NCI-H345 treated with DMSO at 0.1 percent for 48 hours (cell line): ENCODE data around the gene KCNQ1.

Source experiments
- DNase-seq: peaks from one replicate; lab custom pipeline; 2025; ENCODE audit not compliant: unreplicated experiment; lab: John Stamatoyannopoulos, UW

The KCNQ1 gene

DNA sequence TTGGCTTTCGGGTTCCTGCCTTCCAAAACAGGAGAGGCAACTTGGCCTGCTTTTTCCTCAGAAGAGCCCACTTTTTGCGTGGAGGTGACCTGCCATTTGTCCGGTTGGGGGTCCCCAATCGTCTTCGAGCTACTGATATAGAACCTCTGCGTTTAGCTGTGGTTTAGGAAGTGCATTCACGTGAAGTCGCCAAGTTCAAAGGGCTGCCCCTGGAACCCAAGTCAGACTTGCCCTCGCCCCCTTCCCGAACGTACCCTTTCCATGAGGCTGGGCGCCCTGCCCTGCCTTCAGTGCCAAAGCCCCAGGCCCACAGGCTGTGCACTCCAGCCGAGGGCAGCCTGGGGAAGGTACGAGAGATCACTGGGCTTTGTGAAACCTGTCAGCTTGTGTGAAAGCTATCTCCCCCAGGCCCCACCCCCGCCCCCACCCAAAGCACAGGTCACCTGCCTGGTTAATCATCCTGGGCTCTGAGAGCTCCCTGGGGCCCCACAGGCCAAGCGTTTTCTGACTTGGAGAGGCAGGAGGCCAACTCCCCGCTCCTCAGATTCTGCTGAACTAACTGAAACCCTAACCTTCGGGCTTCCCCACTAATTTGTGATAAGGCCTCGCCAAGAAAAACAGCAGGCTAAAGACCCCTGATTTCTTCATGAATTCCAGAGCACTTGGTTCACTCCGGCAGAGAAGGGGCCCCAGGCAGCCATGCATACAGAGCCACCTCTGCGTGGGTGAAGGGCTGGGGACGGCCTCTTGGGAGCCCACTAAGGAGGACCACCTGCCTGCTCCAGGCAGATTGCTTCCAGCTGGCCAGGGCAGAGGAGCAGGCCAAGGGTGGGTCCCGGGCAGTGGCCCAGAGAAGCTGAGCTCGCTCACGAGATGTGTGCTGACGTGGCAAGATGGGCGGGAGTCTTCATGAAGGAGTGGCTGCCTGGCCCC lies 280.8 kb downstream of the KCNQ1 start:
- DNase-seq: no peak

DNA sequence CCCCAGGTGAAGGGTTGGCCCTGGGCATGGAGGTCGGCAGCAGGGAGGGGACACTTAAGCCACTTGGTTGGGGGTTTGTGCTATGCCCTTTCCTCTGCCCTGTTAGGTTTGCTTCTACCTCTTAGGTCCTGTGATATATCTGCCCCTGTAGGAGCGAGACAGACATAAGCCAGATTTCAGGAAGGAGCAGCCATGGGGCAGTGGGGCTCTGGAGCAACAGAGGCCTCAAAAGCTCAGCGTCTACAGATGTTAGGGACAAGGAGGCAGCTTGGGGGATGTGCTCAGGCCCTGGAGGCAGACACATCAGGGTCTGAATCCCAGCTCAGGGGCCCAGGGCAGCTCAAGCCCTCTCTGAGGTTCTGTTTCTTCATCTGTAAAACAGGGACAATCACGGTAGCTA lies 282.2 kb downstream of the KCNQ1 start:
- DNase-seq: no peak

GRCh38 chr11:2728128-2728662 lies 283.4 kb downstream of the KCNQ1 start:
- DNase-seq: no peak

DNA sequence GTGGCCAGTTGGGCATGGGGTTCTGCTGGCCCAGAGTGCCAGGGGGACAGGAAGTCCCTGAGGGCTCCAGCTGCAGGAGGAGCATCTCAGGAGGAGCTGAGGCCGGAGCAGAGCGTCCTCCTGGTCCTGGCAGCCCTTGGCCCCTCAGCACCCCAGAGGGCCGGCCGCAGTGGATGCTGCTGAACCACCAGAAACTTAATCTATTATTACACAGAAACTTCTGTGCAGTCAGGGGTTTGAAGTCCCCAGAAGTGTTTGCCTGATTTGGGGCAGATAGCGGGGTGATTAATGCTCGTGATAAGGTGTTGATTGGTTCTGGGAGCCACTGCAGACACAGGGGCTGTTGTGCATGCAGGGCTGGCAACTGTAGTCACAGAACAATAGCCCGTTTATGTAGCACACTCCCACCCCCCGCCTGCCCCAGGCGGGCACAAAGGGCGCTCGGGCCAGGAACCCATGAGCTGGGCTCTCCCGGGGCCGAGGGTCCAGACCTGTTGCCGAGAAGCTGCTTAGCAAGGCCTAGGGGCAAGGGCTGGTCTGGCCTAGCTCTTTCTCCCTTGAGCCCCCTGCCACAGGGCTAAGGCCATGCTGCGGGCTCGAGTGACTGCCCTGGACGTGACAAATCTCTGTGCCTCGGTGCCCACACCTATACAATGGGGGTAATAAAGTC lies 284.0 kb downstream of the KCNQ1 start:
- DNase-seq: no peak

GRCh38 chr11:2729841-2730240 lies 285.0 kb downstream of the KCNQ1 start:
- DNase-seq: no peak

DNA sequence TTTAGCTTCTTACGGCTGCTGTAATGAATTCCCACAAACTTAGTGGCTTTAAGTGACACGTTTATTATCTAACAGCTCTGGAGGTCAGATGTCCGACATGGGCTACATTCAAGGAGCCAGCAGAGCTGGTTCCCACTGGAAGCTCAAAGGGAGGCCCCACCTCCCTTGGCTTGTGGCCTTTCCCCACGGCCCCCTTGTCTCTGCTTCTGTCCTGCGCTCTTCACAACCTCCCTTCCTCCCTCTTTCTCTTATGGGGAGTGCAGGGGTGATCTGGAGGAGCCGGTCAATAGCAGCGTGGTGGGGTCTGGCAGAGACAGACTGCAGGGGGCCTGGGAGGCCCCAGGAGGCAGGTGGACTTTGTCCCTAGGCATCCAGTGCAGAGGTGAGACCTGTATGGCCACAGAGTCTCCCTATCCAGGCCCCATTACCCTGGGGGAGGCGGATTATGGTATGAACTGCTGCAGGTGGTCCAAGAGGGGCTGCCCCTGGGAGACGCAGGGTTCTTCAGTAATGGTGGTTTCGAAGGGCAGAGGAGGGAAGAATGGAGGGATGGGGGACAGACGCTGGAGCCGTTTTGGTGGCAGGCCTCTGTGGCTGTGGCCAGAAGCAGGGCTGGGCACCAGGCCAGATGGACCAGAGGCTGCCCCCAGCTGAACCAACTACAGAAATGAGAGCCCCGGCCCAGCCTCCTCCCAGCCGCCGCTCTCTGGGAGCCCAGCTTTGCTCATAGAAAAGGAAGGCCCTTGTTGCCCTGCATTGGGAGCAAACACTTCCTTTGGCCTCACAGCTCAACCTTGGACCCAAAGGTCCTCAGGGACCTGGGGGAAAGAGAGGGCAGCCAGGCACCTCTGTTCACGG lies 285.7 kb downstream of the KCNQ1 start:
- no peak for DNase-seq

GRCh38 chr11:2731130-2732125 lies 286.6 kb downstream of the KCNQ1 start:
- DNase-seq: no peak

DNA sequence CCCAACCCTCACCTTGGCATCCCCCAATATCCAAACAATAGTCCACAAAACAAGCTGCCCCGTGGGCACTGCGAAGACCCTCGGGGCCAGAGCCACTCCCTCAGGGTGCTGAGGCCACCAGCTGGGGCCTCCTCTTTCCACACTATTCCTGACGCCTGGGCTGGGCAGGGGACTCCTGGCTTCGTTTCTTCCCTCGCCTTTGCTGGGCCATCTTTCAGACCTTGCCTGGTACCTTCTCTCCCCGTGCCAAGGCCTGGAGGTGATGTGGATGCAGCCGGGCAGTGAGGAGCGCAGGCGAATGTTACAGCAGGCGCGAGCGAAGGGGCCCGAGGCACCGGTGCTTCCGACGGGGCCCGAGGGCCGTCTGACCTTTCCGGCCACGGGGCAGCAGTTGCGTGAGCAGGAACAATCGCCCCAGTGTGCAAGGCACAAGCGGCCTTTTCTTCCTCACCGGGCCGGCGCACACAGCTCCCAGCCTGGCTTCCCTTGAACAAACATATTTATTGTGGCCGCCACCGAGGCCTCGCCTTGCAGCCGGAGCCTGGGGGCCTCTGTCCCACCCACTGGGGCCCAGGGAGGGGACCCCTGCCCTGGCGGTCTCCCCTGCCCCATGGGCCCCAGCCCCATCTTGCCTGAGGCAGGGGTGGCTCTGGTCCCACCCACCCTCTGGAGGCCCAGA lies 287.6 kb downstream of the KCNQ1 start:
- no peak for DNase-seq

DNA sequence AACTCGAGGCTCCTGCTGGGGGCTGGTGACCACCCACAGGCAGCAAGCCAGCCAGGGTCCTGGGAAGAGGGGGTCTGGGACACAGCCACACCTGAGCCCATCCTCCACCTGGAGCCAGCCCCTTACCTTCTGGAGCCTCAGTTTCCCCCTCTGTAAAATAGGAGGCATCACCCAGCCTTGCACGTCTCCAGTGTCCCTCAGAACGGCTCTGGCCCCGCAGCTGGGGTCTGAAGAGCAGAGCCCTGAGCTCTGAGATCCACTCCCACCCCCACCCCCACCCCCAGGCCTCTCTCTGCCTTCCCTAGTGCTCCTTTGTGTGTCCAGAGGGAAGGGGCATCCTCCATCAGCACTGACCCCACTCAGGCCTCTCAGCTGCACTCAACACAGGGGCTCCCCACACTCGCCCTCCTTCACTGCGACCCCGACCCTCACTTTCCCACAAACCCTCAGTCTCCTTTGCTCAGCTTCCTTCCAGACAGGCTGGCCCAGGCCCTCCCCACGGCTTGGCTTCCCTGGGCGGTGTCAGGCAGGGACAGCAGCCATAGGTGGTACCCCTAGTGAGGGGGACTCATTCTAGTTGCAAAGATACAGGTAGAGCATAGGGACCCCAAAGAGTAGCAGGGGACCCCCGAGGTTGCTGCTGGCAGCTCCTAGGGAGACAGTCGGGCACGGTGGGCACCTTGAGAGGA lies 288.3 kb downstream of the KCNQ1 start:
- DNase-seq: no peak

- DNase-seq: no peak
These were observed 289.6 kb downstream of the KCNQ1 start for GRCh38 chr11:2734181-2735052.

DNA sequence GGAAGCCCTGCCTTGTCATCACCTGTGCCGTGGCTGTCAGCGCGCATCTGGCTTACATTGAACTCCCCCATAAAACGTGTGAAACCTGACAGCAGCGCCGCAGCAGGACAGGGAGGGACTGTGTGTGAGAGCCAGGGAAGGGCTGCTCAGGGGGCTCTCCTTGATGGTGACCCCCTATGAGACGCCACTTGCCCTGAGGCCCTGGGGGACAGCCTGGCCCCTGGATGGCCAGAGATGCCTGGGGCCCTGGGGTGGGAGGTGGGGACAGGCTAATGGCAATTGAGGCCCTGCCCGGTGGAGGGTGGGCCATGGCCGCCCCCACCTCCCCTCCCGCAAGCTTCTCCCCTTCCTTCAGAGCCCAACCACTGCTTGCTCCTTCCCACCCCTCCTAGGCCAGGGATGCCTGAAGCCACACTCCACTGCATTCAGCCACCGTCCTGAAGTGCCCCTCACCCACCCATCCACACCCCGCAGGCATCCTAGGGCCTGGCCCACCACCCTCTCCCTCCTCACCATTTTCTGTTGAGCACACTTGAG lies 290.3 kb downstream of the KCNQ1 start:
- DNase-seq: no peak

GRCh38 chr11:2736577-2737225 lies 291.9 kb downstream of the KCNQ1 start:
- DNase-seq: no peak

- DNase-seq: no peak
These were observed 292.4 kb downstream of the KCNQ1 start for GRCh38 chr11:2737226-2737590.

GRCh38 chr11:2737866-2738265 lies 293.1 kb downstream of the KCNQ1 start:
- no peak for DNase-seq

GRCh38 chr11:2738551-2739431 lies 294.0 kb downstream of the KCNQ1 start:
- no peak for DNase-seq
